Measurements from ENCODE around the gene CHL1.

CHL1 gene

DNA sequence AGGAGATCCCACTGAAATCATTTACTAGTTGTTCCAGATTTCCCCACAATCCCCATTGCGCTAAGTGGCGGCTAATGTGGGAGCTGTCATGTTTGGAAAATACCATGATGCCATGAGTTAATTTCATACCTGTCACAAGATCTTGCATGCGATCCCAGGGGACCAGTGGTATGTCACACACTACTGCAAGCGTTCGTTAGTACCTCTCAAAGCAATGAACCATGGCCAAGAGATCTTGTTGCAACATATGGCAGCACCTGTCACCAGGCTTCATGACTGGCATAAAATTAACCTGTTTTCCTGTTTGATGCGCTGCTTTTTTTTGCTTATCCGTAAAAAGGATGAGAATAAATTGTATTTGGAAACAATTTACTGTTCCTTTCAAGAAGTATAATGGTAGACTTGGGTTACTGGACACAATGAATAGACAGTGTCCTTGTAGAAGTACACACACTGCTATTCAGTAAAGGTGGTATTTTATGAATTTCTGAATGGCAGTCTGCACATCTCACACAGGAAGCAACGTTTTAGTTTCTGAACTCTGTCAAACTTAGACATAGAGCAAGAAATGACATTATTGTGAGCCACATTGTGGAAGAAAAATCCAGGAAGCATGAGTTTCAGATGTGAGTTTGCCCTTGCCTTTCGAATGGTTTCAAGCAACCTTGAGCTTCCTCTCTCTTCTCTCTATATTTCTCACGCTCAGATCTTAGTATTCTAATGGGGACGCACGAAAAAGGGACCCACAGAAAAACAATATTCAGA lies 81.9 kb downstream of the CHL1 start:
- DNase-seq (ENCODE audit: low read depth, low spot score), result no peak

DNA sequence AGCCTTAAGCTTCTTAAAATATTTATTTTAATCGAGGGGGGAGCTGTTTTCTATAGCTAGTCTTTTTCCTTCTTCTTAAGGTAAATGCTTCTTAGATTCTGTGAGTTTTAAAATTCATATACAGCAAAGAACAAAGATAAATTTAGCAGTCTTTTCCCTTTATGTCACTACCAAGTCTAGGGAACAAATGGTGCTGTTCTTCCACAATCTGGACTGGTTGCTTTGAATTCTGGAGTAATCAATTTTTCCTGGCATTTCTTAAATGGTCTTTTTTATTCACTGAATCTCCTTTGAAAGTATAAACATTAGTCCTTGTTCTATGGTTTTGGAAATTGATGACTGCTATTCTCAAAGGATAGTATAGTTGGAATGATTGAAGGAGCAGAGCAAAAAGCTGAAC lies 82.8 kb downstream of the CHL1 start:
- DNase-seq (ENCODE audit: low read depth, low spot score), result no peak

GRCh38 chr3:280681-281080 lies 84.1 kb downstream of the CHL1 start:
- DNase-seq (ENCODE audit: low read depth, low spot score), result no peak

DNA sequence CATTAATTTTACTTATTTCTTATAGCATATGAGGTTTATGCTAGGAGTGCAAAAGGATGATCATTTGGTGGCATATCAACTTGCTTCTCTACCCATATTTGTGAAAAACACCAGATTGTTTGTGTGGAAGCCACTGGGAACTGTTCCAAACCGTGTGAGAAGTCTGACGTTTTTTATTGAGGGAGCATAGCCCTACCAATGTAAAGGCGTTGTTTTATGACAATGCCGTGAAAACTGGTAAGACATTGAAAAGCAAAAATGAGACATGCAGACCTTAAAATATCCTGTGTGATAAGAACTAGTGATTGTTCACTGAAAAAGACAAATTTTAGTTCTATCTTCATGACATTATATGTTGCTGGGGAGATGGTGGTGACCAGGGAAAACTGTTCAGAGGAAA lies 87.8 kb downstream of the CHL1 start:
- DNase-seq (ENCODE audit: low read depth, low spot score), result no peak

DNA sequence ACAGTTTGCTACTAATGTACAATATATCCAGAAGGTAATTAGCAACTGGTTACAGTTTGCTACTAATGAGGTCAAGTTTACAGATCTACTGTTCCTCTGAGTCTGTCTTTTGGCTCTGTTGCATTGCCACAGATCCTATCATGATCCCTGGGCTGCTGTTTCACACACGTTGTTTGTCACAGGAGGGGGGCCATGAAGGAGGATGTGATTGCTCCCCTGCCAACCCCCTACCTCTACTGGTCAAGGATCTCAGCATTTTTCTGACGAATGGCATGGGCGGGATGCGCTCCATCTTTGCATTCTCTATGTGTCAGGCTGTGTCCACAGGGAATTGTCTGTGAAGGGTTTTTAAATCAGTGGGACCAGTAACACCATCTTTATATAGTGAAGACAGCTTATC lies 91.9 kb downstream of the CHL1 start:
- no peak for DNase-seq (ENCODE audit: low read depth, low spot score)

DNA sequence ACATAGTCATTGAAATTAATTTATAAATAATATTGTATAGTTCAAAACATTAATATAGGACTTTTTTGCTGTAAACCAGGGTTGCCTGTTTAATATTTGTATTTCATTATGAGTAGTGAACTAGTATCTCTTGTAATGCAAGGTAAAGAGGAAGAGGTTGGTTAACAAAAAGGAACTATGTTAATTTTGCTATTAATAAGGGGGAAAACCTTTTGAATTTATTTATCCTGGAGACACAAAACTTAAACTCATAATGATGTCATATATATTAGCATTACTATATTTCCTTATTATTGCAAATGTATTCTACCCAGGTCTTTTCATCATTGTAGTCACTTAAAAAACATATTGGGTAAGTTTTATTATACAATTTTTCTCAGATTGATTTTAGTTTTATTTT lies 94.5 kb downstream of the CHL1 start:
- DNase-seq (ENCODE audit: low read depth, low spot score), result no peak

GRCh38 chr3:291646-292436 lies 95.3 kb downstream of the CHL1 start:
- no peak for DNase-seq (ENCODE audit: low read depth, low spot score)

GRCh38 chr3:294096-294495 lies 97.5 kb downstream of the CHL1 start:
- DNase-seq (ENCODE audit: low read depth, low spot score), result no peak

GRCh38 chr3:294581-294980 lies 98.0 kb downstream of the CHL1 start:
- no peak for DNase-seq (ENCODE audit: low read depth, low spot score)

DNA sequence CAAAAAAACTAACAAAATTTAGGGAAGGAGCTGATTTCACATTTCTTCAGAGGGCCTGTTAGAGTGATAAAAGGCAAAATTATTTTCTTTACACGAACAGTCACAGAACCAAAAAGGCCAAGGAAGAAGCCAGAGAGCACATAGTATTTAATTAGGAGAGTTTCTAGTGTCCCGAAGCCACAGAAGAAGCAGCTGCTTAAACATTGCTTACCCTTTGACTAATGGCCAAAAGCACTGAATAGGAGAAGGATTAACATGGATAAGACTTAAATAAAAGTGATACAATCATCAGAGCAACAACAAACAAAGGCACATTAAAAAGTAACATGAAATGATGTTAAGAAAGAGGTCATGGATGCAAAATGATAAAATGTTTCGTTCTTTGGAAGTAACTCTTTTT lies 98.6 kb downstream of the CHL1 start:
- no peak for DNase-seq (ENCODE audit: low read depth, low spot score)

DNA sequence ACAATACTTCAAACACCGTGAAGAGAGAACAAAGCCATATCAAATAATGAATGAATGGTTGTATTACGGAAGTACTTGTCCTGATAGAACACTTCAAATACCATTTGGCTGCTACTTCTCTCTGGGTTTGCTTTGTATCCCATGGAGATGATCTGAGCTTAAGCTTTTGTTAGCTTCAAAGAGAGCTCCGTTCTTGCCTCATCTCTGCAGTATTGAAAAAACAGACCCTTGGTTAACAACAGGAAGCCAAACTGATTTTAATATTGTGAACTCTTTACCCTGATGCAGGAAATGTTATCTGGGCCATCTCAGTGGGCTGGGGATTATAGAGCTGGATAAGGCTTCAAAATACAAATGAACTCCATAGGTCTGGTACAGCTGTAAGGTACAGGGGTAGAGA lies 101.0 kb downstream of the CHL1 start:
- DNase-seq (ENCODE audit: low read depth, low spot score), result no peak

- no peak for DNase-seq (ENCODE audit: low read depth, low spot score)
Observed at GRCh38 chr3:299590-300301, 103.2 kb downstream of the CHL1 start.

- DNase-seq (ENCODE audit: low read depth, low spot score), result no peak
Observed at GRCh38 chr3:307182-307581, 110.6 kb downstream of the CHL1 start.

- no peak for DNase-seq (ENCODE audit: low read depth, low spot score)
Observed at GRCh38 chr3:308597-309321, 112.2 kb downstream of the CHL1 start.

DNA sequence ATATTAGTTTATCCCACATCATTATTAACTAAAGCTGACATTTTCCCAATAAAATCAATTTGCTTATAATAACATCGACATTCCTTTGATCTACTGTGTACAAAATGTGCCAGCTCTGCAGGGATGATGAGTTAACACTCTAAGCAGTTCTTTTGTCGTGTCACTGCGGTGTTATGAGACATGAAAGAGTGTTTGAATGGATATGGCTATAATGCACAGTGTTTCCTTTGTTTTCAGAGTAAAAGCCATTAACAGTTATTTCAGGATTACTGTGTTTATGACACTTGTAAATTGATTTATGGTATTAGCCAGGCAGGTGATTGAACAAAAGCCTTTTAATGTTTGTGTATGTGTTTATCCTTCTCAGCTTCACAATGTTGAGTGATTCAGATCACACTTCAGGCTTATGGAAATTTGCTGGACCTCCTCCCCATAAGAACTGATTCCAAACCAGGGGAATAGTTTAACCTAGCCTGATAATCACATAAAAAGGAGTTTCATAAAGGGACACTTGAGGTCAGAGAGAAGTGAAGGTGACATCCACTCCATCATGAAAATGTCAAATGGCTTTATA lies 115.7 kb downstream of the CHL1 start:
- DNase-seq (ENCODE audit: low read depth, low spot score), result no peak

DNA sequence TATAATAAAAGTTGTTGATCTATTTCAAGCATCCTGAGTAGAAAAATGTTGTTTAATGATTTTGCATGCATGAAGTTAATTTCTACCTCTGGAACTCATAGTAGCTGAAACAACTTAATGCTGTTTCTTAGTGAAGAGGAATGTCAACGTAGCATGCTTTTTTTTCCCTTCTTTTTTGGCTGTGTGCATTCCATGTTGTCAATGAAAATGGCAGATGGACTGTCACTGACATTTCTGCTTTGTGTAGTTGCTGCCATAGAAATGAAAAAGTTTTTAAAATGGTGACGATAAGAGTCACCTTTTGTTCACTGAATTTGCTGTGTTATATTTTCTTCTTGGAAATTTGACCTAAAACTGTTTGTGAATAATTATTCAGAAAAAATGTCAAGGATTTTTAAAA lies 116.3 kb downstream of the CHL1 start:
- DNase-seq (ENCODE audit: low read depth, low spot score), result no peak

DNA sequence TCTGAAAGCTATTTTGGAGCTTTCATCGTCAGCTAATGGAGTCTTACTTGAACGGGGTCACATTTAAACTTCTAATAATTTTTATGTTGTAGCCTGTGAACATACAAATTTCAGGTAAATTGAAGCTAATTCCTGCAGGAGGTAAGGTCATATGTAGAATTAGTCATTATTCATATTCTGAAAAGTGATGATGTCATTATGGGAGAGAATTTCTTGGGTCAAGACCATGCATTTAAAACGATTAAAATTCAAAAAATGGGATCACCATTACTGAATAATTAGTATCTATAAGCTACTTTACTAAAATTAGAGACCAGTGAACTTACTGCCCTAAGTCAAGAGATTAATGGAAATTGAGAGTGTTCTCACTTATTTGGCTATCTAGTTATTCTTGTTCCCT lies 120.4 kb downstream of the CHL1 start:
- no peak for DNase-seq (ENCODE audit: low read depth, low spot score)

DNA sequence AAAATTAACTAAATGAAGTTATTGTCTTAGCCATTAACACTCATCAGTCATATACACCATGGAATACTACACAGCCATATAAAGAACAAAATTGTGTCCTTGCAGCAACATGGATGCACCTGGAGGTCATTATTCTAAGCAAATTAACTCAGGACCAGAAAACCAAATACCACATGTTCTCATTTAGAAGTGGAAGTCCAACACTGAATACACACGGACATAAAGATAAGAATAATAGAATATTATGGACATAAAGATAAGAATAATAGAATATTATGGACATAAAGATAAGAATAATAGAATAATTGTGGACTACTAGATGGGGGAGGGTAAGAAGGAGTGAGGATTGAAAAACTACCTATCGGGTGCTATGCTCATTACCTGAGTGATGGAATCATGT lies 122.3 kb downstream of the CHL1 start:
- DNase-seq (ENCODE audit: low read depth, low spot score), result no peak

DNA sequence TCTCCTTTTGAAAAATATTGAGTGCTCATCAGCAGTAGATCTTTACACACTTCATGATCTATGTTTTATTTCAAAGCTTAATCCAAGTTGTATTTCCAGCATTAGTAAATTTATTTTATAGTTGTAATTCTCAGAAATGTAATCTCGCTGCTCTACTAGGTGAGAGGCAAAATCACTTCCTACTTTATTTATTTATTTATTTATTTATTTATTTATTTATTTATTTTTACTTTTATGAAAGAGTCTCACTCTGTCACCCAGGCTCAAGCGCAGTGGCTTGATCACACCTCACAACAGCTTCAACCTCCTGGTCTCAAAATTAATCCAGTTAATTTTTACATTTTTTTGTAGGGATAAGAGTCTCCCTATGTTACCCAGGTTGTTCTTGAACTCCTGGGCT lies 127.9 kb downstream of the CHL1 start:
- DNase-seq (ENCODE audit: low read depth, low spot score), result no peak

- DNase-seq (ENCODE audit: low read depth, low spot score), result no peak
Observed at GRCh38 chr3:325495-325894, 128.9 kb downstream of the CHL1 start.

DNA sequence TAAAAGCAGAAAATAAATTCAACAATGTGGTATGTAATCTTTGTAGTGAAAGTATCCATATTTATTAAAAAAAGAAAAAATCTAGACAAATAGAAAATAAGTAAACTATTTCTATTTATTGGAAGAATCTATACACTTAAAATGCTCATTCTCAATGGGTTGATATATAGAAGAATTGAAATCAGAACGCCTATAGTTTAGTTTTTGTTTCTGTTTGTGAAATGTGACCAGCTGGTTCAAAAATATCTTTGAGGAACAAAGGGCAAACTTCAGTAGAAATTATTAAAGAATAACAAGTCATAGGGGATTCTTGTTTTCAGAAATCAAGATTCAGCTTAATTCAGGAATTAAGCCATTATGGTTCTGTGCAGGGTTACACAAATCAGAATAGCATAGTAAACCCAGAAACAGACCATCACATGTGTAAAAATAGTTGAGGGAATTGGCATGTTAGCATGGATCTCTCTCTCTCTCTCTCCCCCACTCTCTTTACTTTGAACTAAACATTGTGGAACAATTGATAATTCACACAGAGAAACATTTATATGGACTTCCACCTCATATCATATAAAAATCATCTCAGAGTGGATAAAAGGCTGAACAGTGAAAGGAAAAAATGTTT lies 134.0 kb downstream of the CHL1 start:
- no peak for DNase-seq (ENCODE audit: low read depth, low spot score)

Measured in activated naive CD8-positive, alpha-beta T cell treated with anti-CD3 and anti-CD28 coated beads, Interleukin-2, amount 50 U/mL, for 16 hours (primary cell).